Measurements from ENCODE around the gene CA10.

The CA10 gene

GRCh38 chr17:51722994-51723393, 435.5 kb downstream of the CA10 start:
- no peak for DNase-seq (ENCODE audit: low read depth)

GRCh38 chr17:51721730-51722129, 436.8 kb downstream of the CA10 start:
- no peak for DNase-seq (ENCODE audit: low read depth)

GRCh38 chr17:51720439-51720838, 438.1 kb downstream of the CA10 start:
- no peak for DNase-seq (ENCODE audit: low read depth)

- DNase-seq (ENCODE audit: low read depth) = no peak
These were observed 439.5 kb downstream of the CA10 start for GRCh38 chr17:51718983-51719382.

GRCh38 chr17:51711581-51711980, 446.9 kb downstream of the CA10 start:
- DNase-seq (ENCODE audit: low read depth) = no peak

- no peak for DNase-seq (ENCODE audit: low read depth)
These were observed 447.9 kb downstream of the CA10 start for GRCh38 chr17:51710634-51710979.

GRCh38 chr17:51709694-51710633, 448.6 kb downstream of the CA10 start:
- no peak for DNase-seq (ENCODE audit: low read depth)

GRCh38 chr17:51707216-51707615, 451.3 kb downstream of the CA10 start:
- no peak for DNase-seq (ENCODE audit: low read depth)

GRCh38 chr17:51706093-51706492, 452.4 kb downstream of the CA10 start:
- no peak for DNase-seq (ENCODE audit: low read depth)

GRCh38 chr17:51703361-51704341, 454.9 kb downstream of the CA10 start:
- DNase-seq (ENCODE audit: low read depth) = no peak

- no peak for DNase-seq (ENCODE audit: low read depth)
These were observed 455.6 kb downstream of the CA10 start for GRCh38 chr17:51702963-51703360.

- DNase-seq (ENCODE audit: low read depth) = no peak
These were observed 457.0 kb downstream of the CA10 start for GRCh38 chr17:51701501-51701900.

- no peak for DNase-seq (ENCODE audit: low read depth)
These were observed 458.3 kb downstream of the CA10 start for GRCh38 chr17:51700011-51700760.

GRCh38 chr17:51699303-51699702, 459.2 kb downstream of the CA10 start:
- DNase-seq (ENCODE audit: low read depth) = no peak

GRCh38 chr17:51692917-51693316, 465.6 kb downstream of the CA10 start:
- DNase-seq (ENCODE audit: low read depth) = no peak

GRCh38 chr17:51687887-51688286, 470.6 kb downstream of the CA10 start:
- DNase-seq (ENCODE audit: low read depth) = no peak

GRCh38 chr17:51685287-51685909, 473.1 kb downstream of the CA10 start:
- no peak for DNase-seq (ENCODE audit: low read depth)

- no peak for DNase-seq (ENCODE audit: low read depth)
These were observed 474.3 kb downstream of the CA10 start for GRCh38 chr17:51684214-51684613.

- DNase-seq (ENCODE audit: low read depth) = no peak
These were observed 475.2 kb downstream of the CA10 start for GRCh38 chr17:51683291-51683690.

- no peak for DNase-seq (ENCODE audit: low read depth)
These were observed 476.4 kb downstream of the CA10 start for GRCh38 chr17:51682115-51682514.

- DNase-seq (ENCODE audit: low read depth) = no peak
These were observed 480.6 kb downstream of the CA10 start for GRCh38 chr17:51677875-51678274.

All from HS-27A (cell line).